ENCODE measurements around the gene EGLN2.
"Not testable (repeated sequence)": the region's sequence is repeated elsewhere in the genome, so short reads cannot be mapped to it uniquely, and the experiment has no call there.

The EGLN2 gene

GRCh38 chr19:40850277-40850676 is 51.3 kb downstream of the EGLN2 start, which contains the start of gene CYP2A6:
Gene CYP2A6 (minus strand): TSS chr19:40850447. CDS start chr19:40850426, 21 bp downstream.
- DNase-seq = not testable (repeated sequence)

- not testable (repeated sequence) for DNase-seq
These were observed 53.6 kb downstream of the EGLN2 start for GRCh38 chr19:40852467-40853152.
